OCI-LY7 (cell line): ENCODE data around the gene DND1. TPM values are rescaled to one million over a fixed set of nuclear protein-coding genes. Genes with fewer than 3 reads are reported as not detected.
"Not testable (repeated sequence)": the region's sequence is repeated elsewhere in the genome, so short reads cannot be mapped to it uniquely, and the experiment has no call there.

Experiments
- BruUV-seq: library from RNA; stranded (reverse); fragments of 400-500 nt; replicated peaks from 2 replicates; lab custom pipeline; 2021; lab: Mats Ljungman, UMichigan
- CTCF ChIA-PET: fragments of 300-600 bp; sonication (Branson Sonifier 250); formaldehyde crosslinking; loops from one replicate; lab custom pipeline; 2022; ENCODE audit warnings: antibody characterized with exemption; ENCODE audit not compliant: unreplicated experiment; lab: Charles Lee
- POLR2A ChIA-PET: fragments of 300-600 bp; sonication (Branson Sonifier 250); formaldehyde crosslinking; loops from one replicate; lab custom pipeline; 2022; ENCODE audit warnings: antibody characterized with exemption; lab: Charles Lee
- DNase-seq: peaks from one replicate; pipeline ENCODE4 v3.0.0-alpha.2; 2015; ENCODE audit warnings: low spot score
- H2AFZ ChIP-seq: fragments of 200-600 bp; sonication (generic), shearing (Covaris generic); 2 replicates; pipeline ENCODE4 v1.6.1; 2014; ENCODE audit warnings: mild to moderate bottlenecking, antibody characterized with exemption, low read length, moderate library complexity
- H3K27ac ChIP-seq: fragments of 200-600 bp; sonication (generic); 2 replicates; pipeline ENCODE4 v1.5.1; 2014; ENCODE audit warnings: mixed run types, low read depth, mild to moderate bottlenecking, moderate library complexity, low read length, inconsistent platforms; ENCODE audit not compliant: poor library complexity, severe bottlenecking
- H3K36me3 ChIP-seq: fragments of 200-600 bp; sonication (generic); 2 replicates; pipeline ENCODE4 v1.6.1; 2014; ENCODE audit warnings: mild to moderate bottlenecking, antibody characterized with exemption, low read length, moderate library complexity, mixed read lengths; ENCODE audit not compliant: insufficient read depth
- H3K4me1 ChIP-seq: fragments of 200-600 bp; sonication (generic); 2 replicates; pipeline ENCODE4 v1.5.1; 2014; ENCODE audit warnings: mild to moderate bottlenecking, low read length; ENCODE audit not compliant: insufficient read depth, poor library complexity, severe bottlenecking
- H3K4me2 ChIP-seq: fragments of 200-600 bp; sonication (generic); 2 replicates; pipeline ENCODE4 v1.6.1; 2014; ENCODE audit warnings: mild to moderate bottlenecking, low read length
- H3K4me3 ChIP-seq: fragments of 200-600 bp; sonication (generic); 2 replicates; pipeline ENCODE4 v1.5.1; 2014; ENCODE audit warnings: mild to moderate bottlenecking, low read depth, low read length; ENCODE audit not compliant: poor library complexity, severe bottlenecking
- H3K79me2 ChIP-seq: fragments of 200-600 bp; sonication (generic); 2 replicates; pipeline ENCODE4 v1.6.1; 2016; ENCODE audit warnings: low read depth, mild to moderate bottlenecking, low read length, moderate library complexity, mixed read lengths; ENCODE audit not compliant: insufficient read depth
- H3K9me2 ChIP-seq: fragments of 200-600 bp; sonication (generic); 2 replicates; pipeline ENCODE4 v1.6.1; 2016; ENCODE audit warnings: mild to moderate bottlenecking, low read length, mixed read lengths; ENCODE audit not compliant: insufficient read depth
- H3K9me3 ChIP-seq: fragments of 200-600 bp; sonication (generic); 2 replicates; pipeline ENCODE4 v1.6.1; 2014; ENCODE audit warnings: mild to moderate bottlenecking, mixed run types, low read length, mixed read lengths
- H4K20me1 ChIP-seq: fragments of 200-600 bp; sonication (generic); 2 replicates; pipeline ENCODE4 v1.6.1; 2014; ENCODE audit warnings: mild to moderate bottlenecking, antibody characterized with exemption, low read length, moderate library complexity, mixed read lengths; ENCODE audit not compliant: insufficient read depth
- EZH2phosphoT487 ChIP-seq: fragments of 200-600 bp; sonication (generic); IDR thresholded peaks from 2 replicates; pipeline ENCODE4 v1.6.1; 2018; ENCODE audit warnings: low read depth, borderline replicate concordance, mild to moderate bottlenecking, mixed run types, antibody characterized with exemption, low read length, moderate library complexity, mixed read lengths
- intact Hi-C: fragments of 100-400 bp; cut with micrococcal nuclease; formaldehyde crosslinking; loops from one replicate; pipeline ENCODE4 v1.10.0; 2022; ENCODE audit not compliant: unreplicated experiment
- total RNA-seq, 2 experiments: library from RNA; depleted of rRNA in 1 of 2; stranded (reverse); fragments of >200 nt in 1 of 2; shearing (Covaris generic) in 1 of 2; gene quantifications; 2 replicates each; pipeline ENCODE4 v1.2.3, GENCODE V29; 2014 to 2022
- TF ChIP-seq, protein P1 (sequence below): fragments of 200-600 bp; sonication (generic); conservative IDR thresholded peaks from 2 replicates; pipeline ENCODE4 v1.5.1; 2014; ENCODE audit warnings: mild to moderate bottlenecking, antibody characterized with exemption, low read length, moderate library complexity, mixed read lengths

Gene DND1
- total RNA-seq, 2 experiments from 2014 or later: 2.2 to 4.5 TPM

DNA sequence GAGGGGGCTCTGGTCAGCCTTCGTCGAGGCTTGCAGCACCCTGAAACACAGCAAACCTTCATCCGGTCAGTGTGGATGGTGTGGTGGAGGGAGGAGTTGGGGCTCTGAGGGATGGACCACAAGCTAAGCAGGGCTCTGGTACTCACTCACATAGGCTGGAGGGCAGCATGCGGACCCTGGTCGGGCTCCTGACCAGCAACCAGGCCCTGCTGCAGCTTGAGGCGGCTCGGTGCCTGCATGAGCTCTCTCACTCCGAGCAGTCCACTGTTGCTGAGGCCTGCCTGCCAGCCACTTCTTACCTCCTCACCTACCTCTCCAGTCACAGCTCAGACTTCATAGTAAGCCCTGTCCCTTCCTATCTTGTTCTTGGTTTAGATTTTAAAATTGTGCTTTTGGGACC lies 31.7 kb downstream of the DND1 start:
- H3K27ac ChIP-seq: no peak overlapping the region
- peaks cover 15% of the 10 kb centered on the region for H3K4me1 ChIP-seq
- ChIA-PET CTCF (no interaction called here), POLR2A (interaction anchor here (1.2 to 1.6 kb wide), 3 partner anchors 37 to 240 kb away, joined by 3 to 4 read pairs (median 3); partner anchors contain the start of gene ANKHD1)
- peaks cover 47% of the 10 kb centered on the region for H3K36me3 ChIP-seq
- no peak for TF ChIP-seq EZH2phosphoT487
- TF ChIP-seq, protein P1, sequence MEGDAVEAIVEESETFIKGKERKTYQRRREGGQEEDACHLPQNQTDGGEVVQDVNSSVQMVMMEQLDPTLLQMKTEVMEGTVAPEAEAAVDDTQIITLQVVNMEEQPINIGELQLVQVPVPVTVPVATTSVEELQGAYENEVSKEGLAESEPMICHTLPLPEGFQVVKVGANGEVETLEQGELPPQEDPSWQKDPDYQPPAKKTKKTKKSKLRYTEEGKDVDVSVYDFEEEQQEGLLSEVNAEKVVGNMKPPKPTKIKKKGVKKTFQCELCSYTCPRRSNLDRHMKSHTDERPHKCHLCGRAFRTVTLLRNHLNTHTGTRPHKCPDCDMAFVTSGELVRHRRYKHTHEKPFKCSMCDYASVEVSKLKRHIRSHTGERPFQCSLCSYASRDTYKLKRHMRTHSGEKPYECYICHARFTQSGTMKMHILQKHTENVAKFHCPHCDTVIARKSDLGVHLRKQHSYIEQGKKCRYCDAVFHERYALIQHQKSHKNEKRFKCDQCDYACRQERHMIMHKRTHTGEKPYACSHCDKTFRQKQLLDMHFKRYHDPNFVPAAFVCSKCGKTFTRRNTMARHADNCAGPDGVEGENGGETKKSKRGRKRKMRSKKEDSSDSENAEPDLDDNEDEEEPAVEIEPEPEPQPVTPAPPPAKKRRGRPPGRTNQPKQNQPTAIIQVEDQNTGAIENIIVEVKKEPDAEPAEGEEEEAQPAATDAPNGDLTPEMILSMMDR: no peak
- no peak overlapping the region for H3K4me2 ChIP-seq
- H3K79me2 ChIP-seq: peaks cover 22% of the 10 kb centered on the region; the same call in 1 of the 2 replicates
- H2AFZ ChIP-seq: no peak overlapping the region
- 0 out of 2 replicates have a peak, but pooled peaks cover 5% of the 10 kb centered on the region for H4K20me1 ChIP-seq
- DNase-seq: no peak
- BruUV-seq: no TSS peak
- H3K4me3 ChIP-seq: no peak overlapping the region
- H3K9me3 ChIP-seq: no peaks in the 10 kb centered on the region
- intact Hi-C loops: no loop called here
- no peaks in the 10 kb centered on the region for H3K9me2 ChIP-seq

DNA sequence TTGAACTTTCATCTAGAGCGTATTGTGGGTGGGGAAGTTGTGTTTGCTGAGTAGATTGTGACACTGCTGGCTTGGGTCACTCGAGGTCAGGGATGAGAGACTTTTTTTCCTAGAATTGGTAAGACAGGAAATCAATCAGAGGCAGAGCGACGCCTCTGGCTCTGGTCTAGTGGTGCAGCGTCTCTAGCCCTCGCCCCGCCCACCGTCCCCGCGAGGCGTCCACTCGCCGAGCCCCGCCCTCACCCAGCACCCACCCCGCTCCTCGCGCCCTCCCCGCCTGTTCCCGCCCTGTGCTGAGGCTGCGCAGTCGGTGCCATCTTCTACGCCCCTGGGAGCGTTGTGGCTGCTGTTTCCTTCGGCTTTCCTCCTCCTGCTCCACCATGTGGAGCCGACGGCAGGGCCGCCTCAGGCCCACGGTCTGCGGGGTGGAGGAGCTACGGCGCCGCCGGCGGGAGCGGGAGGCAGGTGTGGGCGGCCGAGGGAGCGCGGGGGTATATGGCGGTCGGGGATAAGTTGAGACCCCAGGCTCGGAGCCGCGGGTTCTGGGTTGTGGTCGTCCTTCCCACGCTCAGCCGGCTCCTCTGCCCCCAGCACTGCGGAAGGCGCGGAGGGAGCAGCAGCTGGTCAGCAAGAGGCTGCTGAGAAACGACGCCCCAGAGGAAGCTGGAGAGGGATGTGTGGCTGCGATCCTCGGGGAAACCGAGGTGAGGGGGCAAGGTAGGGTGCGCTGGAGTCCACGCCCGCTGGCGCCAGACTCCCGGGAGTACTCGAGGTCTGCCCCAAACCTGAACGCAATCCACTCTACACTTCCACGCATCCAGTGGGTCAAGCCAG lies 34.0 kb downstream of the DND1 start, which contains the start of gene TMCO6:
TMCO6 (plus strand) TSS at position 304 of the 834 bp plus-strand sequence; CDS start at position 381, 77 bp downstream.
- Histone ChIP-seq H3K79me2 (peaks cover 5% of the 10 kb centered on the region; the same call in 1 of the 2 replicates), H3K9me3 (no peaks in the 10 kb centered on the region), H3K4me3 (peak within 1 kb of the TSS; percentile 76), H3K27ac (peak within 1 kb of the TSS; percentile 25), H3K9me2 (no peaks in the 10 kb centered on the region), H2AFZ (peak within 1 kb of the TSS; percentile 98), H4K20me1 (0 out of 2 replicates have a peak, but pooled peaks cover under 1% of the 10 kb centered on the region), H3K36me3 (peaks cover 28% of the 10 kb centered on the region; the same call in 1 of the 2 replicates), H3K4me2 (peak within 1 kb of the TSS; percentile 77), H3K4me1 (peaks cover 11% of the 10 kb centered on the region)
- TF ChIP-seq, protein P1: peak; percentile 70
- no peak for TF ChIP-seq EZH2phosphoT487
- CTCF ChIA-PET: interaction anchor here (0.6 to 1.3 kb wide), 2 partner anchors 8 to 74 kb away, joined by 3 read pairs; partner anchors contain the start of genes IK and NDUFA2
- BruUV-seq: no TSS peak
- intact Hi-C loops: loop anchor here (1.0 to 10.0 kb wide), 5 partner anchors 75 to 395 kb away; partner anchors contain the start of genes ANKHD1, APBB3, SLC35A4 and SRA1
- POLR2A ChIA-PET: interaction anchor here (0.6 to 1.9 kb wide), 4 partner anchors 8 to 287 kb away, joined by 3 to 9 read pairs (median 6); partner anchors contain the start of genes IK, NDUFA2 and ZMAT2
- DNase-seq: peak; percentile 91

DNA sequence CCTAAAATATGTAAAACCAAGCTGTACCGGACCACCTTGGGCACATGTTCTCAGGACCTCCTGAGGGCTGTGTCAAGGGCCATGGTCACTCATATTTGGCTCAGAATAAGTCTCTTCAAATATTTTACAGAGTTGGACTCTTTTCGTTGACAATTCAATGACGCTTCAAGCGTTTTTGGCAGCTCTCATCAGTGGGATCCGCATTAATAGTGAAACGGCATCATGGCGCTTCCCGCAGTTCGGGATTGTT lies 34.6 kb downstream of the DND1 start:
- not testable (repeated sequence) for H3K9me2 ChIP-seq, H3K79me2 ChIP-seq, H3K9me3 ChIP-seq, H4K20me1 ChIP-seq, BruUV-seq, H3K27ac ChIP-seq, DNase-seq
- ChIA-PET POLR2A (interaction anchor here (0.6 to 1.9 kb wide), 4 partner anchors 8 to 286 kb away, joined by 3 to 9 read pairs (median 6); partner anchors contain the start of genes IK, NDUFA2 and ZMAT2), CTCF (interaction anchor here (1.3 kb wide), 1 partner anchor 9 kb away, joined by 3 read pairs; the partner anchor contains the start of genes IK and NDUFA2)
- peak overlapping the region; percentile 98 for H2AFZ ChIP-seq
- peaks cover 11% of the 10 kb centered on the region for H3K4me1 ChIP-seq
- peaks cover 23% of the 10 kb centered on the region; the same call in 1 of the 2 replicates for H3K36me3 ChIP-seq
- H3K4me2 ChIP-seq: peak overlapping the region; percentile 54
- peak overlapping the region; percentile 76 for H3K4me3 ChIP-seq
- intact Hi-C loops: loop anchor here (1.0 to 10.0 kb wide), 5 partner anchors 74 to 394 kb away; partner anchors contain the start of genes ANKHD1, APBB3, SLC35A4 and SRA1
